Activated effector memory CD4-positive, alpha-beta T cell treated with anti-CD3 and anti-CD28 coated beads, Interleukin-2, amount 50 U/mL, for 16 hours (primary cell): ENCODE data around the gene TRAPPC4.
A peak's percentile ranks its signal among the peaks of the same experiment; 100 is the strongest.
"Not testable (repeated sequence)": the region's sequence is repeated elsewhere in the genome, so short reads cannot be mapped to it uniquely, and the experiment has no call there.

ENCODE experiments used
- DNase-seq: peaks from one replicate; pipeline ENCODE4 v3.0.0-alpha.2; 2020

TRAPPC4 gene, protein sequence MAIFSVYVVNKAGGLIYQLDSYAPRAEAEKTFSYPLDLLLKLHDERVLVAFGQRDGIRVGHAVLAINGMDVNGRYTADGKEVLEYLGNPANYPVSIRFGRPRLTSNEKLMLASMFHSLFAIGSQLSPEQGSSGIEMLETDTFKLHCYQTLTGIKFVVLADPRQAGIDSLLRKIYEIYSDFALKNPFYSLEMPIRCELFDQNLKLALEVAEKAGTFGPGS

GRCh38 chr11:119018074-119018938 is at the start of gene TRAPPC4, which contains the start of gene RPS25:
TRAPPC4 (plus strand) TSS chr11:119018766; CDS start chr11:119018796, 30 bp downstream.
RPS25 (minus strand) TSS chr11:119018343; CDS start chr11:119018284, 59 bp downstream.
- DNase-seq, result peak; percentile 98

GRCh38 chr11:118969508-118969907 is 49.1 kb upstream of the TRAPPC4 start:
- not testable (repeated sequence) for DNase-seq

DNA sequence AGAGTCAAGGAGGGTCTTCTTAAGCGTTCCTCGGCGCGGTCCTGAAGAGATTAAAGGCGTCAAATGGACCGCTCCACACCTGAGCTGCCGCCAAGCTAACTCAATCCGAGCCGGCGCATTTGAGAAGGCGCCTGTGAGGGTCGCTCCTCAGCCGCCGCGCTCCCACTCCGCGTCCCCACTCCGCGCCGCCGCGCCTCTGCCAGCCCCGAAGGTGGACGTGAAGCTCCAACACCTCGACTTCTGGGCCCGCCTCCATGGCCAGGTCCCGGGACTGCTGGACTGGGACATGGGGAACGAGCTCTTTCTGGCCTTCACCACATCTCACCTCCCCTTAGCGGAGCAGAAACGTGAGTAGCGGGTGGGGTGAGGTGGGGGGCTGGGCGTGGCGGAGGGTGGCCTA is 46.9 kb upstream of the TRAPPC4 start, which contains the start of gene FOXR1:
FOXR1 (plus strand) TSS at position 116 of the 400 bp plus-strand sequence; CDS start at position 287, 171 bp downstream.
- no peak for DNase-seq

DNA sequence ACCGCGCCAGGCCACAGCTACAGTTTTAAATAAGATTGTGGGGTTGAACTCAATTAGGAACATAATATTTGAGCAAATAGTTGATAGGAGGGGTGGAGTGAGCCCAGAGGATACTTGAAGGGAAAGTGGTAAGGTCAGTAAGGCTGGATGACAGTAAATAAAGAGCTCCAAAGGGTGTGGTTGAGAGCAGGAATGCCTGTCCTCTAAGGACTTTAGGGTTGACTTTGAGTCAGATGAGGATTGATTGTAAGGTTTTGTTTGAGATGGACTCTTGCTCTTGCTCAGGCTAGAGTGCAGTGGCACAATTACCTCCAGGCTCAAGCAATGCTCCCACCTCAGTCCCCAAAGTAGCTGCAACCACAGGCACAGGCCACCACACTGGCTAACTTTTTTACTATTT is 44.6 kb upstream of the TRAPPC4 start:
- no peak for DNase-seq

GRCh38 chr11:118975771-118976709 is 42.5 kb upstream of the TRAPPC4 start:
- no peak for DNase-seq

DNA sequence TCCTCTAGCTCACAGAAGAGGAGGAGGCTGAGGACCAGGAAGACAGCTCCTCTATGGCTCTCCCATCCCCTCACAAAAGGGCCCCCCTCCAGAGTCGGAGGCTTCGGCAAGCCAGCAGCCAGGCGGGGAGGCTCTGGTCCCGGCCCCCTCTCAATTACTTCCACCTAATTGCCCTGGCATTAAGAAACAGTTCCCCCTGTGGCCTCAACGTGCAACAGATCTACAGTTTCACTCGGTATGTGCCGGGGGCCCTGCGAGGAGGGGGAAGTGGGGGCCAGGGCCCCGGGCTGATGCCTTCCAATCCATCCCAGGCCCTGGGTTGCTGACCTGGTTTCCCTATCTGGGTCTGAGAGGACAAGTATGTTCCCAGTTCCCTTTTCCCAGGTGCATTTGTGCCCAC is 39.1 kb upstream of the TRAPPC4 start:
- no peak for DNase-seq

DNA sequence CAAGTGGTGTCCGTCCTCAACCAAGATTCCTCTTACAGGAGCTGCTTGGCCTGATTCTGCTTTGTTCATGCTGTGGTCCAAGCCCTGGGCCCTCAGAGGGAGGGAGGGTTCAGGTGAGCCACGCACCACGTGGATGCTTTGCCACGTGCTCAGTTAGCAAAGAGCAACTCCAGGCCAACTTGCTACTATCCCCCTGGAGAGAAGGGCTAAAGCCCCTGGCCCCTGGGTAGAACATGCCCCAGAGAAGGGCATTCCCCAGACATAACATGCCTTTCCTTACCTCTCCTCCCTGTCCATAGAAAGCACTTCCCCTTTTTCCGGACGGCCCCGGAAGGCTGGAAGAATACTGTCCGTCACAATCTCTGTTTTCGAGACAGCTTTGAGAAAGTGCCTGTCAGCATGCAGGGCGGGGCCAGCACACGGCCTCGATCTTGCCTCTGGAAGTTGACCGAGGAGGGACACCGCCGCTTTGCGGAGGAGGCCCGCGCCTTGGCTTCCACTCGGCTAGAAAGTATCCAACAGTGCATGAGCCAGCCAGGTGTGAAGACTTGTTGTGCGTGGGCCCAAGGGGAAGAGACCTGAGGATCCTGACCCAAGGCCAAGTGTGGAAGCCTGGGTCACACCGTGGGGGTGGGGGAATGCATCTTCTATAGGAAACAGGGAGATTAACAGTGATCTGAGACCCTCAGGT is 38.2 kb upstream of the TRAPPC4 start:
- DNase-seq, result no peak

GRCh38 chr11:118984337-118984736 is 34.2 kb upstream of the TRAPPC4 start:
- DNase-seq, result not testable (repeated sequence)

GRCh38 chr11:118984825-118985224 is 33.7 kb upstream of the TRAPPC4 start:
- no peak for DNase-seq

- no peak for DNase-seq
Observed at GRCh38 chr11:118988280-118988679, 30.3 kb upstream of the TRAPPC4 start.

- not testable (repeated sequence) for DNase-seq
Observed at GRCh38 chr11:118991486-118992038, 27.0 kb upstream of the TRAPPC4 start.

DNA sequence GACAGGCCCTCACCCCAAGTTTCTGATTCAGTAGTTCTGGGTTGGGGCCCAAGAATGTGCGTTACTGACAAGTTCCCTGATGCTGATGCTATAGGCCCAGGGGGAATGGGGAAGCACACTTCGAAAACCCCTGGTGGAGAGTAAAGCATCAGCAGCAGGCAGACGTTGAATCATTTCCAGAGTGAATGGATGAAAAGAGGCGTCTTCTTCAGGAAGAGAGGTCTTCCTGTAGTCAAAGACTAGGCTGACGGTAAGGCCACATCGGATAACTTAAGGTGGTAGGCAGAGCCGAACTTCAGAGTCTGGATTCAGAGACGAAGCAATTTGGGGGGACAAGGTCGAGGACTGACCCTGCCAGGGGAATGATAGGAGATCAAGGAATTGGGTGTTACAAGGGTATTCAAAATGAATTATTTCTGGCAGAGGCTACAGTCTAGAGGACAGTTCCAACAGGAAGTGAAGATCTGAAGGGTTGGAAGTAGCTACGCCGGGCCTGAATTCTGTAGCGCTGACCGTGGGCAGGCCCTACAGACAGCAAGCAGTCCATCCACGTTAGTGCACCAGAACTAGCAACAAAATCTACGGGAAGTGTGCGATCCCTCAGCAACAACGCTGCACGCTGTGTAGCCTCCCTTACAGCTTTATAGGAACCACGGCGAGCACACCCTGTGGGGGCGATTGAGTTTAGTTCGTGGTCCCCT is 21.5 kb upstream of the TRAPPC4 start:
- peak; percentile 72 for DNase-seq

DNA sequence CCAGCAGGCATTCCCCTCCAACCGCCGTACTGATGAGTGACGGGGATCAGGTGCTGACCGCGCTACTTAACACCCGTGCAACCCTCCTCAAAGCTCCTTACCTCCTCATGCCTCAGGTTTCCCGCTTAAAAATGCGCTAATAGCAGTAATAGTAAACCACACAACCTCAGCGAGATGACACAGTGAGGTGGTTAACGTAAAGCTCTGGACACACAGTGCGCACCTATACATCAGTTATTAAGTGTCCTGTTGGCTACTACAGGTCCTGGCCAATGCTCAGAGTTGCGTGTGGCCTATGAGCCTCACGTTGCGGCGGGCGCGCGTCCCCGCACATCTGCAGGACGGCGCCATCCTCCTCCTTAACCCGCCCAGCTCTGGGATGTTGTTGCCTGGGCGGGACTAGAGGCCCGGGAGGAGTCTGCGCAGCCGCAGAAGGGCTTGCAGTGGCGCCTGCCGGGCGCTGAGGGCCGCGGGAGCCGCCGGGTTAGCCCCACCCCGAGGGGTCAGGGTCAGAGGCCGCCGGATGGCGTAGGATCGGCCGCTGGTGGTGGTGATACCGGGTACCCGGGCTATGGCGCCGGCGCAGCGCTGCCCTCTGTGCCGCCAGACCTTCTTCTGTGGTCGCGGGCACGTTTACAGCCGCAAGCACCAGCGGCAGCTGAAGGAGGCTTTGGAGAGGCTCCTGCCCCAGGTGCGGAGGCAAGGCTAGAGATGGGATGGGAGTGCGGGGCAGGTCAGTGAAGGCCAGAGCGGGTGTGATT is 20.8 kb upstream of the TRAPPC4 start, which contains the start of gene CENATAC:
CENATAC (plus strand) TSS at position 512 of the 761 bp plus-strand sequence; CDS start at position 572, 60 bp downstream.
- DNase-seq, result peak; percentile 99

- DNase-seq, result no peak
Observed at GRCh38 chr11:118998388-118998717, 20.2 kb upstream of the TRAPPC4 start.

DNA sequence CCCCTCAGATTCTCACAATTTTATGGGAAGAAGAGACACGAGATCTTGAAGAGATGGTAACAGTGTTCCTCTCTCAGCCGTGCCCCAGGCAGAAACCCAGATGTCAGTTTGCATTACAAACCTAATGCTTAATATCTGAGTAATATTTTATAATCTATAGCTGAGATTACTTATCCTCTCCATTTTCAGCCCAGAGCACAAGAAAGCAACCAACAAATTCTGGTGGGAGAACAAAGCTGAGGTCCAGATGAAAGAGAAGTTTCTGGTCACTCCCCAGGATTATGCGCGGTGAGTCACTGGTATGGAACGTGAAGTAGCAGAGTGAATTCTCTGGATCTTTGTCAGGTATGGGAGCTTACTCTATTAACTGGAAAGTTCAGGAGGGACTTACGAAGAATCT is 19.7 kb upstream of the TRAPPC4 start:
- no peak for DNase-seq

GRCh38 chr11:119000906-119001305 is 17.7 kb upstream of the TRAPPC4 start:
- DNase-seq, result no peak

DNA sequence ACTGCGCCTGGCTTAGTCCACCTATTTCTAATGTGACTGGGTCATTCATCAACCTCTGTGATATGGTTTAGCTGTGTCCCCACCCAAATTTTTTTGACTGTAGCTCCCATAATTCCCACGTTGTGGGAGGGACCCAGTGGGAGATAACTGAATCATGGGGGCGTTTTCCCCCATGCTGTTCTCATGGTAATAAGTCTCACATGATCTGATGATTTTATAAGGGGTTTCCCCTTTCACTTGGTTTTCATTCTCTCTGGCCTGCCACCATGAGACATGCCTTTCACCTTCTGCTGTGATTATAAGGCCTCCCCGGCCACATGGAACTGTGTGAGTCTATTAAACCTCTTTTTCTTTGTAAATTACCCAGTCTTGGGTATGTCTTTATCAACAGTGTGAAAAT is 11.9 kb upstream of the TRAPPC4 start:
- DNase-seq, result no peak

DNA sequence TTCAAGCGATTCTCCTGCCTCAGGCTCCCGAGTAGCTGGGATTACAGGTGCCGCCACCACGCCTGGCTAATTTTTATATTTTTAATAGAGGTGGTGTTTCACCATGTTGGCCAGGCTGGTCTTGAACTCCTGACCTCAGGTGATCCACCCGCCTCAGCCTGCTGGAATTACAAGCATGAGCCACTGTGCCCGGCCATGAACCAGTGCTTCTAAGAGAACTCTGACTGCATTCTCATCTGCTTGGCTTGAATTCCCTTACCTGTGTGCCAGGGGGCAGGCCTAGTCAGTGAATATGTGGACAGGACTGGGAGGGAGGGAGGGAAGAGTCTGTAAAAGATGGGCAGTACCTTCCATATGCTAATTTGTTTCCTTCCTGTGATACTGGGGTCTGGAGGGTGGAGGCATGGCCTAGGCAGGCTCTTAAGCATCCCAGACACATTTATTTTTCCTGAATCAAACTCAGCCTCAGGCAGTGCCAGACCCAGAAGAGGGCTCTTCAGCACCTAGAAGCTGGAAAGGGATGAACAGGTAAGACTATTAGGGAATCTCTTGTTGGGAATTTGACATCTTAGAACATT is 7.0 kb upstream of the TRAPPC4 start:
- DNase-seq, result no peak

- DNase-seq, result no peak
Observed at GRCh38 chr11:119012629-119013170, 5.9 kb upstream of the TRAPPC4 start.
